ENCODE data around the gene WIPI1. TPM values are rescaled to one million over a fixed set of nuclear protein-coding genes. Genes with fewer than 3 reads are reported as not detected.

Gene WIPI1
- polyA plus RNA-seq, 3 donors, result 24.9 to 33.5 (median 29.3) TPM

- no peak for DNase-seq (ENCODE audit: extremely low read depth in 1 of 11, low read depth in 9 of 11, low spot score in 4 of 11)
Observed at GRCh38 chr17:68463211-68464019, 6.1 kb upstream of the WIPI1 start.

DNA sequence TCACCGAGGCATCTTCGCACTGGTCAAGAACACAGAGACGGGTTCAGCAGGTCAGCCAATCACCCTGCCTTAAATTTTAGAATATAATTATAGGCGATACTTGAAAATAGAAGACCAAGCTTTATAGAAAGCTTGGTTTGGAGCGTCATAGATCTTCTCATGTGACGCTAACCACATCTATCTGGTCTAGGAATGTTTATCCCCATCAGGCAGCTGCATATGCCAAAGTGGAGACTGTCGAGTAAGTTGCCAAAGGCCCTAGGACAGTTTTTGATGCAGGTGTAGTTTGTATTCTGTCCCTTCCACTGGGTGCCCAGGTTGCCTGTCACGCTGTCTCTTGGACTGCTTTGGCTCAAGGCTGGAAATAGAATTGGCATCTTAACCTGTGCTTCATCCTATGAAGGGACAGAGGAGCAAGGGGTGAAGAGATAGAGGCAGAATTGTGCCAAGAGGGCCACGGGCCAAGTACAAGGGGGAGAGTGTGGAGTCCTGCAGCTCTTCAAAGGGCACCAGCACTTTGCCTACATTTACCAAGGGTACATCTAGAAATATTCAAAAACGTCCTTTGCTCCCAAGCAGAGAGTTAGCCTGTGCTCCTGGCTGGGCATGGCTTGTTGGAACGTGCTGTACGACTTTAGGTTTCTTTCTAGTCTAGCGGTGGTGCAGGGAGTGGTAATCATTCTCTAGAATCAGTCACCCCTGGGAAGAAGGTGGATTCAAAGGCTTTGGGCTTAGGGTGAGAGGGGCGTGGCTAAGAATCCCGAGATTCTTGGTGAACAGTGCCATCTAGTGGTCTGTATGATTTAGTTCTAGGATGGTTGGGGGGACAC, 5.3 kb upstream of the WIPI1 start:
- DNase-seq (ENCODE audit: extremely low read depth in 1 of 11, low read depth in 9 of 11, low spot score in 4 of 11), result peak in 10 of 11 donors; percentile 72 to 91 (median 83)

DNA sequence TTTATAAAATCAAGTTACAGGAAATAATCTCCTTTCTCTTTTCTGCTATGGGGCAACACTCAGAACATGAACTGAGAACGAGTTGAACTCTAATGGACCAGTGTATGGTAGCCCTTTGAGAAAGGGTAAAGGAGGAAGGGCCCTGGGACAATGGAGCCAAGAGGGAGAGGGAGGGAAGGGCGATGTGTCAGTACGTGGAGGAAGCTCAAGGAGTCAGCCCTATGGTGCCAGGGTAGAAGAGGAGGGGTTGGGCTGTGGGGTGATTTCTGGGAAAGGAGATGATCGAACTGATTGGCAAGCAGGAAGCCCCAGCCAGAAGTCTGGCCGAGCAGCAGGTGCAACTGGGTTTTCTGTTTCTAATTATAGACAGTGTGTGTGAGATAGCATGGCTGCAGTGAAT, 4.3 kb upstream of the WIPI1 start:
- no peak for DNase-seq (ENCODE audit: extremely low read depth in 1 of 11, low read depth in 9 of 11, low spot score in 4 of 11)

DNA sequence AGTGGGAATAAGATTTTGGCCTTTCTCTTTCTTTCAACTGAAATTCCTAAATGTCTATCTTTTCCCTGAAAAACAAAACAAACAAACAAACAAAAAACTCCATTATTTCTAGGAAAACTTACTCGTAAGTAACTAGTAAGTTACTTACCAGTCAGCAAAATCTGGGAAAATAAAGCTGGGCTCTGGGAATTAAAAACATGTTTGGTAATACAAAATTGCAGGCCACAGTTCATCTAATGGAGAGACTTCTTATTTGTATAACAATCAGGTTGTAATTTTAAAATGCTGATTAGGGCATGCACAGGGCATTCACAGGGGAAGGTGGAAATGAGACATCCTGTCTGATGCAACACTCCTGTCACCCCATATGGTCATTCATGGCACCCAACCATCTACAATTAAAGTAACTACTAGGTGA, 3.8 kb upstream of the WIPI1 start:
- no peak for DNase-seq (ENCODE audit: extremely low read depth in 1 of 11, low read depth in 9 of 11, low spot score in 4 of 11)

DNA sequence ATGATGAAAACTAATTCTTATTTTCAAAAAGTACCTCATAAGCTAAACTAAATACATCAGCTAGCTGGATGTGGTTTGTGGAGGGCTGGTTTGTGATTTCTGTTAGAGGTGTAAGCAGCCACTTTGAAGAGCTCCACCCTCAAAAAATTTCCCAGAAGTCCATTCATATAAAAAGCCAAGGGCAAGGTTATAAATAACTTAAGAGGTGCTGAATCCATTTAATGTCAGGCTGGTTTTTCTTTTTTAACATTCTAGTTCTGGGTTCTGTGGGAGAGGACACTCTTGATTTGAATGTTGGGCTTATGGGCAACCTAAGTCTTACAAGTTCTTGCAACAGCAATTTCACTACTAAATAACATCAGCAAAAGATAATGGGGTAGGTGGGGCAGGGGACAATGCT, 3.4 kb upstream of the WIPI1 start:
- no peak for DNase-seq (ENCODE audit: extremely low read depth in 1 of 11, low read depth in 9 of 11, low spot score in 4 of 11)

GRCh38 chr17:68460146-68460545, 2.9 kb upstream of the WIPI1 start:
- no peak for DNase-seq (ENCODE audit: extremely low read depth in 1 of 11, low read depth in 9 of 11, low spot score in 4 of 11)

DNA sequence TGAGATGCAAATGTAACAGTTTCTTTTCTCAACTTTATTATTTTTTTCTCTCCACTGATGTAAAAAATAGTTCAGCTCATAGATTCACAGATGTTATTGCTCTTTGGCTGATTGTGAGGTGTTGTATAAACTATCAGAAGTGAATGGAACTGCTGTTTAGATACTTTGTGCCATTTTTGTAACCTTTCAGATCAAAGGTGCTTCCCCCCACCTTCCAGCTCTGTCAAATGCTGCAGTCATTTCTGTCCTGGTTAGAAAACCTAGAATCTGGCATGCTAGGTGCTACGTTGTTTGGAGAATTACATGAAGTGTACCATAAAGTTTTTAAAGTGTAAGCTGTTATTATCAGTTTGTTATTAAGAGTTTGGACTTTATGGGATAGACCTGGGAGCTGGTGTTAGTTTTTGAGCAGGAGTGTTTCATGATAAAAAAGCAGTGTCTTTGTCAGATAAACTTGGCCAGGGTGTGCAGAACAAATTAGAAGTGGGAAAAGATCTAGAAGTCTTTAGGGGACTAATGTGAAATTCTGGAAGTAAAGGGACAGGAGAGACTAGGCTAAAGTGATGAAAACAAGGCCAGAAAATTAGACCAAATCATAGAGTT, 1.8 kb upstream of the WIPI1 start:
- DNase-seq (ENCODE audit: extremely low read depth in 1 of 11, low read depth in 9 of 11, low spot score in 4 of 11), result no peak

DNA sequence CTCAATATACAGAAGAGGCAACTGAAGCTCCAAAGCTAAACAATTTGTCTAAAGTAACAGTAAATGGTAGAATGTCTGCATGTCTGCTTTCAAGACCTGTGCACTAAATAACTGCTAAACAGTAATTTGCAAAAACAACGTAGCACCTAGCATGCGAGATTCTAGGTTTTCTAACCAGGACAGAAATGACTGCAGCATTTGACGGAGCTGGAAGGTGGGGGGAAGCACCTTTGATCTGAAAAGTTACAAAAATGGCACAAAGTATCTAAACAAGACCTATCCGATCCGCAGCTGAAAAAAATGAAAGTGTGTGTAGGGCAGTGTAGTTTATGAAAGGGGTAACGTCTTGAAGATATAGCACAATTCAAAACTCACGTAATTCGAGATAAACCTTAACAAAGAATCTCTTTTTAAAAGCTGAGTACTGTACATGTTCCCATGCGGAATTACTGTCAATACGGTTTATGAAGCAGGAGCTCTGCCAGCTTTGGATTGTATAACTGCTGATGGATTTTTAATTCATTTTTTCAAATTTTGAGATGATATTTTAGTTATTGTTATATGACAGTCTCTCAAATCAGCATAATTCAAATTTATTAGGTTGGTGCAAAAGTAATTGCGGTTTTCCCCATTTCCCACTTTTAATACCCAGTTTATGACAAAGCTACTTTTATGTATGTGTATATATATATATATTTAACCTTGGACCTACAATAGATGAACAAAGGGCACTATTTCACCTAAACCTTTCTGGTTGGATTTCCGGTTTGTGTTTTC, 1.2 kb upstream of the WIPI1 start:
- DNase-seq (ENCODE audit: extremely low read depth in 1 of 11, low read depth in 9 of 11, low spot score in 4 of 11), result no peak

- peak; percentile 89 to 98 (median 97) for DNase-seq (ENCODE audit: extremely low read depth in 1 of 11, low read depth in 9 of 11, low spot score in 4 of 11)
Observed at GRCh38 chr17:68457539-68458259, 403 bp upstream of the WIPI1 start.

DNA sequence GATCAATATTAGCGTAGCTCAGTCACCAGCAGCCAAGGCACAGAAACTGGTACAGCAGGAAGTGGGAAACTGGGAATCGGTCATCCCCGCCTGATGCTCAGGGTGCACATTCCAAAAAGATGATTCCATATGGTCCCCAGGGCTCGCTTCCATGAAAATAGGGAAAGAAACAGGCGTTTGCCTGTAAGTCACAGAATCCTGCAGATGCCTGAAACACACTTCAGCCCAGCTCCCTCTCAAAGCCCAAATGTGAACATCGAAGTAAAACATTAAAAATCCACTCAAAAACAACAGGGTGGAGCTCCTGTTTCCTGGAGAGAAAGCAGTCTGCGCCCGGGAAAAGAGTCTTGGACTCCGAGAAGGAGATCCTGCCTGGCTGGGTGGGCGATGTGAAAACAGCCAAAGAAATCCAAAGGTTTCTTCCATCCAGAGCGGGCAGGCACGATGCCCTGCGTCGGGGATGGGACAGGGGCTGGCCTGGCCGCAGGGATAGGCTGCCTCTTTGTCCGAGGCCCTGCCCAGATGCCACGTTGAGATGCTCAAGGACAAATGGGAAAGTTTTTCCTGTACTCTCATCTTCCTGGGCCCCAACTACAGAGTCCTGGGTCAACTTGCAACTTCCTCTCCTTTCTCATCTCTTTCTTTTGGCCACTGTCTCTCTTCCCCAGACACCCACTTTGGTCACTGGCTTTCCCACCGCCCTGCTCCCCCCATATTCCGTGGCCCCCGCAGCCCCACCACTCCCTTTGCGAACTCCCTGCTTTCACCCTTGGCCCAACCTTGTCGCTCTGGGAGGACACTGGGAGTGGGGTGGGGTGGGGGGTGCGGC, 743 bp downstream of the WIPI1 start:
- DNase-seq (ENCODE audit: extremely low read depth in 1 of 11, low read depth in 9 of 11, low spot score in 4 of 11), result peak in 6 of 11 donors; percentile 49 to 76 (median 66)

- DNase-seq (ENCODE audit: extremely low read depth in 1 of 11, low read depth in 9 of 11, low spot score in 4 of 11), result no peak
Observed at GRCh38 chr17:68455901-68456338, 1.4 kb downstream of the WIPI1 start.

GRCh38 chr17:68453991-68454665, 3.2 kb downstream of the WIPI1 start:
- DNase-seq (ENCODE audit: extremely low read depth in 1 of 11, low read depth in 9 of 11, low spot score in 4 of 11), result no peak

- no peak for DNase-seq (ENCODE audit: extremely low read depth in 1 of 11, low read depth in 9 of 11, low spot score in 4 of 11)
Observed at GRCh38 chr17:68452724-68453290, 4.5 kb downstream of the WIPI1 start.

- DNase-seq (ENCODE audit: extremely low read depth in 1 of 11, low read depth in 9 of 11, low spot score in 4 of 11), result no peak
Observed at GRCh38 chr17:68451670-68452354, 5.5 kb downstream of the WIPI1 start.

DNA sequence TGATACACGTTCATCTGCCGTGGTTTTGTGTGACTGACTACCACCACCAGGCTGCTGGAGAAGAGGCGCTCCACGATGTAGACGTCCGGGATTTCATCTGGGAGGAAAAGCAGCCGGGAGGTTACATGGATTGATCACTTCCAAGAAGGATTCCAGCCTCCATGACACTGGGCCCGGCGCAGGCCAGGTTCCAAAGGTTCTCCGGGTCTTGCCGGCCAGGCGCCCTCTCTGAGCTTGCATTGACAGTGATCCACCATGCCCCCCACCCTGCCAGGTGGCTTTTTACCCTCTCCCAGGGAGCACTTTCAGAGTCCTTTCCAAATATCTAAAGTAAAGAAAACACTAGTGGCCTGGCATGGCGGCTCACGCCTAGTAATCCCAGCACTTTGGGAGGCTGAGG, 6.5 kb downstream of the WIPI1 start:
- no peak for DNase-seq (ENCODE audit: extremely low read depth in 1 of 11, low read depth in 9 of 11, low spot score in 4 of 11)

GRCh38 chr17:68450391-68450790, 6.9 kb downstream of the WIPI1 start:
- DNase-seq (ENCODE audit: extremely low read depth in 1 of 11, low read depth in 9 of 11, low spot score in 4 of 11), result no peak

Measured in renal cortex interstitium (tissue), 11 donors.